Measurements from ENCODE around the gene ASPDH.

DNA sequence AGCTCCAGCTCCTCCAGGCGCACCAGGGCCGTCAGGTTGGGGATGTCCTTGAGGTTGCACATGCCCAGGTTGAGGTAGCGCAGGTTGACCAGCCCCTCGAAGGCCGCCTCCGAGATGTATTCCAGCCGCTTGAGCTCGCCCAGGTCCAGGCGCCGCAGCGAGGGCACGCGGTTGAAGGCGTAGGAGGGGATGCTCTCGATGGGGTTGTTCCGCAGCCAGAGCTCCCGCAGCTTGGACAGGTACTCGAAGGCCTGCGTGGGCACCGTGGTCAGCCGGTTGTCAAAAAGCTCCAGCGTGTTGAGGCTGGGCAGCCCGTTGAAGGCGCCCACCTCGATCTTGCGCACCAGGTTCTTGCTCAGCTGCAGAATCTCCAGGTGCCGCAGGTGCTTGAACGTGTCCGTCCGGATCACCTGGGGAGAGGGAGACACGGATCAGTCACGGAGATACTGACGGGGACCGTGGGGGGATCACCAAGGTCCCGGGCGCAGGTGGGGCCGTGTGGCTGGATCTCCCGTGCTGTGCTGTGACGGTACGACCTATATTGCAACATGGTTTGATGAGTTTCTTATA, 5.4 kb upstream of the ASPDH start:
- TF ChIP-seq CTCF (IDR thresholded peaks at IDR 0.05; ENCODE audit: low read depth, low read length) (no peak), EZH2phosphoT487 (IDR thresholded peaks at IDR 0.05; ENCODE audit: low read depth) (no peak)

Data from OCI-LY3 (cell line).